ENCODE data around the gene WWOX.
A peak's percentile ranks its signal among the peaks of the same experiment; 100 is the strongest.
"Not testable (repeated sequence)": the region's sequence is repeated elsewhere in the genome, so short reads cannot be mapped to it uniquely, and the experiment has no call there.

WWOX gene

DNA sequence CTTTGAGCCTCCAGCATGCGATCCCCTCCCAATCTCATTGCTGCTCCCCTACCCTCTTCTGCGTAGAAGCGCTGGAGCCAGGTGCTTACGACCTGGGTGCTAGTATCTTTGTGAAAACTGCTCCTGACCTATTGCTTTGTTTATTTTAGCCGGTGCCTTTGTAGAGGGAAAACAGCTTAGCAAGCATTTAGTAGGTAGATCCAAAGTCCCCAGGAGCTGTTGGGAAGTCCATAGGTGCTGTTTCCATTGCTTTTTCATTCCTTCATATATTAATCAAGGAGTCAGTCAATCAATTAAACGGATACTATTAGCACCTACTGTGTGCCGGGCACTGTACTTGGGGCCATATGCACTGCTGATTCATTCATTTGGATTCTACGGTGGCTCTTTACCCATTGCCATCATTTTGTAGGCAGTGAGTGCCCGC lies 497.6 kb downstream of the WWOX start:
- DNase-seq (ENCODE audit: low spot score in 2 of 2) (no peak), ATAC-seq (ENCODE audit: low read depth) (no peak)
- no peaks in the 10 kb centered on the region for H3K9me3 Mint-ChIP-seq
- peaks cover 2% of the 10 kb centered on the region for H3K36me3 Mint-ChIP-seq
- H3K4me1 Mint-ChIP-seq: no peaks in the 10 kb centered on the region
- peaks cover 8% of the 10 kb centered on the region for H3K27me3 Mint-ChIP-seq
- no peak overlapping the region for H3K4me3 Mint-ChIP-seq
- H3K27ac Mint-ChIP-seq: no peak overlapping the region

- DNase-seq (ENCODE audit: low spot score in 2 of 2) (no peak), ATAC-seq (ENCODE audit: low read depth) (no peak)
- H3K36me3 Mint-ChIP-seq: peaks cover 2% of the 10 kb centered on the region
Observed at GRCh38 chr16:78597809-78598570, 498.5 kb downstream of the WWOX start.

DNA sequence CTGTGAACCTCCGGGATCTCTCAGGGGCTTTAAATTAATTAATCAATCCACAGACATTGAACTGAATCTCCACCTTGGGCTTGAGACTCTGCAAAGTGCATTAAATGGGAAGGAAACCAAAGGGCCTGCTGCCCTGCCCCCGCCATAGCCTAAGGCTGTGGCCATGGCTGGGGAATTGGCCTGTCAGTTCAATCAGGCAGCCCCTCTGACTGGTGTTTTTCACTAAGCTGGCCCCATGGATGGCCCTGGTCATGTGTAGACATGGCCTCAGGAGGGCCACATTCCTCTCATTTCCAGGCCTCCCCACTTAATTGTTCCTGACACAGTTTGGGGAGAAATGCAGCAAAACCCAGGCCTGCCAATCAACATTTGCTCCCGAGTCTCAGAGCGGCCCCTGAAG lies 499.8 kb downstream of the WWOX start:
- no peaks in the 10 kb centered on the region for H3K9me3 Mint-ChIP-seq
- H3K27me3 Mint-ChIP-seq: peaks cover 8% of the 10 kb centered on the region
- DNase-seq (ENCODE audit: low spot score in 2 of 2) (no peak), ATAC-seq (ENCODE audit: low read depth) (no peak)
- H3K27ac Mint-ChIP-seq: no peak overlapping the region
- H3K36me3 Mint-ChIP-seq: peaks cover 2% of the 10 kb centered on the region
- no peak overlapping the region for H3K4me3 Mint-ChIP-seq
- H3K4me1 Mint-ChIP-seq: no peaks in the 10 kb centered on the region

More at GRCh38 chr16:78597809-78598570, 498.5 kb downstream of the WWOX start:
- Mint-ChIP-seq H3K27me3 (peaks cover 8% of the 10 kb centered on the region), H3K9me3 (no peaks in the 10 kb centered on the region), H3K4me3 (no peak overlapping the region), H3K27ac (no peak overlapping the region), H3K4me1 (no peaks in the 10 kb centered on the region)

- H3K4me3 Mint-ChIP-seq; H3K36me3 Mint-ChIP-seq; H3K9me3 Mint-ChIP-seq; H3K4me1 Mint-ChIP-seq; ATAC-seq (ENCODE audit: low read depth); H3K27ac Mint-ChIP-seq; DNase-seq (ENCODE audit: low spot score in 2 of 2); H3K27me3 Mint-ChIP-seq: not testable (repeated sequence)
Observed at GRCh38 chr16:78604423-78605062, 505.1 kb downstream of the WWOX start.

DNA sequence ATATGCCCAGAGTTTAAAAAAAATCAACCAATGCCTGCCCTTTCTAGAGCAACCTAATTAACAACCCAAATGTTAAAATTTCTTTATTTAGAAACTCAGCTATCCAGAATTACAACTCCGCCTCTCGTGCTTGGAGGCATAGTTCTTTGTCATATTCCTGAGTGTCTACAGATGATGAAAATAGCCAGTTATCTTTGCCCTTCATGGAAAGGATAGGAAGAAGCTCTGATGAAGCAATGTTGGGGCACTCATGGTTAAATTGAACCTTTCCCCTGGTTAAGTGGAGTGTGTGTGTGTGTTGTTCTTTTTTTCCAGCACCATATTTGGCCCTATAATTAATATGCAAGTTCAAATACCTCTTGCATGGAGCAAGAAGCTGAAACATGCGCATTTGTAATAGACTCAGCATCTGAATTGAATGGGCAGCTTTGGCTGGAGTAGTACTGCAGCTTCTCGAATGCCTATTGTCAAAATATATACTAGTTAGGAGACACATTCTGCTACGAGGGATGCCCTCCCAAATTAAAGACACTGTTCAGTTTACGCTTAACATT lies 506.2 kb downstream of the WWOX start:
- H3K4me3 Mint-ChIP-seq: no peak overlapping the region
- peaks cover 1% of the 10 kb centered on the region for H3K9me3 Mint-ChIP-seq
- H3K27me3 Mint-ChIP-seq: no peaks in the 10 kb centered on the region
- no peak for DNase-seq (ENCODE audit: low spot score in 2 of 2)
- no peaks in the 10 kb centered on the region for H3K36me3 Mint-ChIP-seq
- no peak for ATAC-seq (ENCODE audit: low read depth)
- no peak overlapping the region for H3K27ac Mint-ChIP-seq
- H3K4me1 Mint-ChIP-seq: no peaks in the 10 kb centered on the region

- Mint-ChIP-seq H3K9me3 (peaks cover 1% of the 10 kb centered on the region), H3K27me3 (no peaks in the 10 kb centered on the region), H3K27ac (no peak overlapping the region), H3K36me3 (no peaks in the 10 kb centered on the region), H3K4me1 (no peaks in the 10 kb centered on the region), H3K4me3 (no peak overlapping the region)
- no peak for ATAC-seq (ENCODE audit: low read depth)
- DNase-seq (ENCODE audit: low spot score in 2 of 2): no peak
Observed at GRCh38 chr16:78606545-78606944, 507.1 kb downstream of the WWOX start.

GRCh38 chr16:78607022-78607421 lies 507.6 kb downstream of the WWOX start:
- H3K27ac Mint-ChIP-seq: no peak overlapping the region
- H3K36me3 Mint-ChIP-seq: no peaks in the 10 kb centered on the region
- H3K4me3 Mint-ChIP-seq: no peak overlapping the region
- H3K27me3 Mint-ChIP-seq: no peaks in the 10 kb centered on the region
- no peak for DNase-seq (ENCODE audit: low spot score in 2 of 2)
- peaks cover 1% of the 10 kb centered on the region for H3K9me3 Mint-ChIP-seq
- no peaks in the 10 kb centered on the region for H3K4me1 Mint-ChIP-seq
- no peak for ATAC-seq (ENCODE audit: low read depth)

DNA sequence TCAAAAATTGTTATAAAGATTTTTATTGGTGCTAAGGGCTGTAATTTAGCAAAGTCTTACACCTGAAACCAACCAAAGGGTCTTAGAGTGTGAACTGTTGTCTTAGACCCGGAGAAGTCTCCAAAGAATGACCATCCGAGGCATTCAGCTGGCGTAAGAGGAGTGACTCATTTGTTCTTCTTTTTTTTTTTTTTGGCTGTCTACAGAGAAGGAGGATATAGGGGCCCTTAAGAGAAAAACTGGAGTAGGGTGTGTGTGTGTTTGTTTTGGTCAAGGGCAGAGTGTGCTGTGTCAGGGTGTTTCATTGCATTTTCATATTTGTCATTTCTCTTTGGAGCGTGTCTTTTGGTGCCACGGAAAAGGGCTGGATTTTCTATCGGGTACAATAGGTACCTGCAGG lies 508.0 kb downstream of the WWOX start:
- Mint-ChIP-seq H3K4me3 (no peak overlapping the region), H3K9me3 (peaks cover 1% of the 10 kb centered on the region), H3K36me3 (no peaks in the 10 kb centered on the region), H3K27ac (no peak overlapping the region), H3K4me1 (no peaks in the 10 kb centered on the region), H3K27me3 (no peaks in the 10 kb centered on the region)
- ATAC-seq (ENCODE audit: low read depth) (no peak), DNase-seq (ENCODE audit: low spot score in 2 of 2) (no peak)

DNA sequence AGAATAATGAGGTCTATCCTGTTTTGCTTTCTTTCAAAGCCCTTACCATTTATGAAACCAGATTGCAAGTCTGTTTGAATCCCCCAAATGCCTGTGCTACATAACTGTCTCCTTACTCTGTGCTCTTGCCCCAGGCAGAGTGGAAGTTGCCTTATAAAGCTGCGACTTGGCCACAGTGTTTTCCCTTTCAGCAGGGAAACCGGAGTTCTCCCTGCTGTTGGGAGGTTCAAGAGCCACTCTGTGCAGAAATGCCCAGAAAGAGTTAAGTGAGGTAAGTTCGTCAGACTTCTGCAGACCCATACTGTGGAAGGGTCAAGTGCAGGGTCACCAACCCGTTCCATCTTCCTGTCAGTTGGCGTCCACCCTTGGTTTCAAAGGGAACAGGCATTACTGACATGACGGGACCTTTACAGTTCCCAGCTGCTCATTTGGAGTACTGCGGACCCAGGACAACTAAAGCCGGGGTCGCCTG lies 508.9 kb downstream of the WWOX start:
- no peak overlapping the region for H3K4me3 Mint-ChIP-seq
- no peaks in the 10 kb centered on the region for H3K36me3 Mint-ChIP-seq

DNA sequence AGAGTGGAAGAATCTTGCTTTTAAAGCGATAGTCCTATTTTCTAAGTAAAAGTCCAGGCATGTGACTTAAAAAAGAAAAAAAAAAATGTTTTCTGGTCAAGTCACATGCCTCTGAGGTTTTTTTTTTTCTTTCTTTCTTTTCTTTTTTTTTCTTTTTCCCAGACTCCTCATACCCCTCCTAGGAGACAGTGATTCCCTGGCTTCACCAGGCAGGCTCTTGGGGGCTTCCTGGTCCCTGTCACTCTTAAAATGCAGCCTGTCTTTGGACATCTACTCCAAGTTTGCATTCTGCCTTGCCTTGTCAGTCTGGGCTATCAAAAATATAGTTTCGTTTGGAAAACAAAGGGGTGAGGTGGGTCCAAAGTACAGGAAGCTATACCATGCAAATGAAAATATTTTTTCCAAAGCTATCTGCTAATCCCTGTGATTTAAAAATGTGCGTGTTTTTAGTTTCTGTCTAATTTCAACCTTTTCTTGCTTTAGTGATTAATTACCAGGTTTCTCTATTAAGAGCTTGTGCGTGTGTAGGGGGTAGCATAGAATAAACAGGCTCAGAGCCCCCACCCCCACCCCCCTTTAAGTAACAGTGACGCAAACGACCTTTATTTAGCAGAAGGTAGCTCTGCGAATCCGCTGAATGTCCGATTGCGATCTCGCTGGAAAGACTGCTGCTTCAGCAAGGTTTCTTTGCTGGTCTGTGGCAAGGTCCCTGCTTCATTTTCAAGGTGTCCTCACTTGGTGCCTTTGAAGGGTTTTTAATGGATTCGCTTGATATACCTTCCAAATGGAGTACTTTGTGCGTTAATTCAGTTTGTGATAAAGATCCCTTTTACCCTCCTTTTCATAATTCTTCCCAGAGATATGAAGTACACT lies 510.2 kb downstream of the WWOX start:
- ATAC-seq (ENCODE audit: low read depth) (no peak), DNase-seq (ENCODE audit: low spot score in 2 of 2) (no peak)
- no peak overlapping the region for H3K4me3 Mint-ChIP-seq
- H3K9me3 Mint-ChIP-seq: peaks cover 1% of the 10 kb centered on the region
- H3K36me3 Mint-ChIP-seq: no peaks in the 10 kb centered on the region
- H3K27me3 Mint-ChIP-seq: no peaks in the 10 kb centered on the region
- peak overlapping the region; percentile 14 for H3K27ac Mint-ChIP-seq
- no peaks in the 10 kb centered on the region for H3K4me1 Mint-ChIP-seq

More for the DNA sequence above, 508.9 kb downstream of the WWOX start:
- H3K4me1 Mint-ChIP-seq: no peaks in the 10 kb centered on the region
- peaks cover 1% of the 10 kb centered on the region for H3K9me3 Mint-ChIP-seq
- H3K27me3 Mint-ChIP-seq: no peaks in the 10 kb centered on the region
- ATAC-seq (ENCODE audit: low read depth): no peak
- no peak overlapping the region for H3K27ac Mint-ChIP-seq
- no peak for DNase-seq (ENCODE audit: low spot score in 2 of 2)

DNA sequence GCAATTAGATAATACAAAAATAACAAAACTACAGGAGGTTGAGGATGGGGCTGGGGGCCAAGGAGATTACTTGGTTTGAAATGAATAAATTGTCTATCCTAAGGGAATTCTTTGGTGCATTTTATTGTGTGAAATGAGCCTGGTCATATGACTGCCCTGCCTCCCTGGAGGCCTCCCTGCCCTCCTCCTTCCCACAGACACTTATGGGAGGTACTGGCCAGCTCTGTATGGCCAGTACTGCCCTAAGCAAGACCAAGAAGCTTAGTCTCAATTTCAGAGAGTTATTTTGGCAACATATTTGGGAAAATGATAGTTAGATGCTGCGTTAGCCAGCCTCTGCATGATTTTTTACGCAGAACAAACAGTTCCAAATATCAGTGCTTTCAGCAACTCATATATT lies 511.9 kb downstream of the WWOX start:
- ATAC-seq (ENCODE audit: low read depth) (no peak), DNase-seq (ENCODE audit: low spot score in 2 of 2) (no peak)
- no peaks in the 10 kb centered on the region for H3K36me3 Mint-ChIP-seq
- no peak overlapping the region for H3K4me3 Mint-ChIP-seq
- H3K9me3 Mint-ChIP-seq: no peaks in the 10 kb centered on the region
- no peaks in the 10 kb centered on the region for H3K4me1 Mint-ChIP-seq
- H3K27me3 Mint-ChIP-seq: no peaks in the 10 kb centered on the region
- no peak overlapping the region for H3K27ac Mint-ChIP-seq

DNA sequence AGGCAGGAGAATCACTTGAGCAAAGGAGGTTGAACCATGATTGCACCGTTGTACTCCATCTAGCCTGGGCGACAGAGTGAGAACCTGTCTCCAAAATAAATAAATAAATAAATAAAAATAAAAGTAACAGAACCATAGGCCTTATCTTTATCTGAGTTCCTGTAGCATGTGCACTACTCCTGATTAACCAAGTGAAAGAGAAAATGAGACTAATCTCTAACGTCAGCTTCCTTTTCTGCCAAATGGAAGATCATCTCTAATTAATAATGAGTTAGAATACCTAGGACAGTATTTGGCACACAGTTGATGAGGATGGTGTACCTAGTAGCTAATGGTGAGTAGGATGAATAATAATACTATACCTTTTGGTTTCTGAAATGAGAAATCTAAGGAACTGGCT lies 520.4 kb downstream of the WWOX start:
- no peak for DNase-seq (ENCODE audit: low spot score in 2 of 2)
- no peak overlapping the region for H3K4me3 Mint-ChIP-seq
- H3K4me1 Mint-ChIP-seq: peaks cover 3% of the 10 kb centered on the region
- ATAC-seq (ENCODE audit: low read depth): no peak
- H3K9me3 Mint-ChIP-seq: peaks cover 2% of the 10 kb centered on the region
- H3K36me3 Mint-ChIP-seq: peaks cover 3% of the 10 kb centered on the region
- H3K27me3 Mint-ChIP-seq: no peaks in the 10 kb centered on the region
- H3K27ac Mint-ChIP-seq: no peak overlapping the region

- Mint-ChIP-seq H3K9me3 (peaks cover 2% of the 10 kb centered on the region), H3K4me3 (no peak overlapping the region), H3K4me1 (peaks cover 3% of the 10 kb centered on the region), H3K36me3 (peaks cover 3% of the 10 kb centered on the region), H3K27me3 (no peaks in the 10 kb centered on the region), H3K27ac (no peak overlapping the region)
- ATAC-seq (ENCODE audit: low read depth) (no peak), DNase-seq (ENCODE audit: low spot score in 2 of 2) (no peak)
Observed at GRCh38 chr16:78620291-78620690, 520.8 kb downstream of the WWOX start.

GRCh38 chr16:78623796-78624195 lies 524.3 kb downstream of the WWOX start:
- Mint-ChIP-seq H3K4me1 (peaks cover 5% of the 10 kb centered on the region), H3K27me3 (no peaks in the 10 kb centered on the region), H3K4me3 (no peak overlapping the region), H3K9me3 (peaks cover 2% of the 10 kb centered on the region), H3K36me3 (peaks cover 5% of the 10 kb centered on the region), H3K27ac (no peak overlapping the region)
- ATAC-seq (ENCODE audit: low read depth): no peak
- no peak for DNase-seq (ENCODE audit: low spot score in 2 of 2)
